ENCODE data around the gene RNF212.

DNA sequence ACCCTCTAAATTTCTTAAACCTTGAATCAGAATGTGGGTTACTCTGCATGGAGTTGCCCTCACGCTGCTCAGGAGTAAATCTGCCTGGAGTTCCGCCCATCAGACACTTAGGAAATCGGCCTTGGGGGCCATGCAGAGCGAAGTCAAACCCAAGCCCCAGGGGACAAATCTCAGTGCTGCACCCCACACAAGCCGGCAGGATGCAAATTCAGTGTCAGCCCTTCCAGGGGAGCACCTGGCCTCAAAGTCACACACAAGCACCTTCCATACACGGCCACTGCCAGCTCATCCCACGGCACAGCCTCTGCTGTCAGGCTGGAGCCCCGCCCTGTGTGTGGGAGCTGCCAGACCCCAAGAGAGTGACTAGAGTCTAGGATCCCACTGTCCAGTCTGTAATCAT is 27.4 kb downstream of the RNF212 start:
- TF ChIP-seq EZH2phosphoT487 (IDR thresholded peaks at IDR 0.05; ENCODE audit: borderline replicate concordance, low read length) (no peak), EZH2 (IDR thresholded peaks at IDR 0.05; ENCODE audit: low read length, unreplicated experiment) (no peak)
- TF ChIP-seq, protein P1, sequence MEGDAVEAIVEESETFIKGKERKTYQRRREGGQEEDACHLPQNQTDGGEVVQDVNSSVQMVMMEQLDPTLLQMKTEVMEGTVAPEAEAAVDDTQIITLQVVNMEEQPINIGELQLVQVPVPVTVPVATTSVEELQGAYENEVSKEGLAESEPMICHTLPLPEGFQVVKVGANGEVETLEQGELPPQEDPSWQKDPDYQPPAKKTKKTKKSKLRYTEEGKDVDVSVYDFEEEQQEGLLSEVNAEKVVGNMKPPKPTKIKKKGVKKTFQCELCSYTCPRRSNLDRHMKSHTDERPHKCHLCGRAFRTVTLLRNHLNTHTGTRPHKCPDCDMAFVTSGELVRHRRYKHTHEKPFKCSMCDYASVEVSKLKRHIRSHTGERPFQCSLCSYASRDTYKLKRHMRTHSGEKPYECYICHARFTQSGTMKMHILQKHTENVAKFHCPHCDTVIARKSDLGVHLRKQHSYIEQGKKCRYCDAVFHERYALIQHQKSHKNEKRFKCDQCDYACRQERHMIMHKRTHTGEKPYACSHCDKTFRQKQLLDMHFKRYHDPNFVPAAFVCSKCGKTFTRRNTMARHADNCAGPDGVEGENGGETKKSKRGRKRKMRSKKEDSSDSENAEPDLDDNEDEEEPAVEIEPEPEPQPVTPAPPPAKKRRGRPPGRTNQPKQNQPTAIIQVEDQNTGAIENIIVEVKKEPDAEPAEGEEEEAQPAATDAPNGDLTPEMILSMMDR (conservative IDR thresholded peaks at IDR 0.05; ENCODE audit: low read depth, low read length) = no peak
